A673 (cell line): ENCODE data around the gene HINFP. TPM values are rescaled to one million over a fixed set of nuclear protein-coding genes. Genes with fewer than 3 reads are reported as not detected.
"Not testable (repeated sequence)": the region's sequence is repeated elsewhere in the genome, so short reads cannot be mapped to it uniquely, and the experiment has no call there.

Source experiments
- BruUV-seq: library from RNA; stranded (reverse); fragments of 400-500 nt; replicated peaks from 2 replicates; lab custom pipeline; 2021; lab: Mats Ljungman, UMichigan
- CTCF ChIA-PET: fragments of 300-600 bp; sonication (Branson Sonifier 250); formaldehyde crosslinking; loops from one replicate; lab custom pipeline; 2022; ENCODE audit warnings: antibody characterized with exemption; lab: Charles Lee
- POLR2A ChIA-PET: fragments of 300-600 bp; sonication (Branson Sonifier 250); formaldehyde crosslinking; loops from one replicate; lab custom pipeline; 2022; ENCODE audit warnings: antibody characterized with exemption; ENCODE audit not compliant: low non-redundant PET; lab: Charles Lee
- DNase-seq: peaks from one replicate; pipeline ENCODE4 v3.0.0-alpha.2; 2015; ENCODE audit warnings: low spot score
- H3K27ac ChIP-seq: fragments of 200-600 bp; sonication (generic); 2 replicates; pipeline ENCODE4 v1.5.1; 2016; ENCODE audit warnings: mixed run types, low read depth, mild to moderate bottlenecking, mixed read lengths, antibody characterized with exemption, low read length; ENCODE audit not compliant: poor library complexity, severe bottlenecking
- H3K27me3 ChIP-seq: fragments of 200-600 bp; sonication (generic); replicated peaks from 2 replicates; pipeline ENCODE4 v1.6.1; 2017; ENCODE audit warnings: mixed run types, low read depth, mild to moderate bottlenecking, mixed read lengths, antibody characterized with exemption, low read length; ENCODE audit not compliant: insufficient read depth, poor library complexity
- H3K36me3 ChIP-seq: fragments of 200-600 bp; sonication (generic); 2 replicates; pipeline ENCODE4 v1.6.1; 2016; ENCODE audit warnings: mixed run types, mild to moderate bottlenecking, mixed read lengths, antibody characterized with exemption, low read length; ENCODE audit not compliant: insufficient read depth, poor library complexity, severe bottlenecking
- H3K4me1 ChIP-seq: fragments of 200-600 bp; sonication (generic); 2 replicates; pipeline ENCODE4 v1.6.1; 2017; ENCODE audit warnings: mixed run types, mild to moderate bottlenecking, mixed read lengths, antibody characterized with exemption, low read length; ENCODE audit not compliant: insufficient read depth, poor library complexity, severe bottlenecking
- H3K4me3 ChIP-seq: fragments of 200-600 bp; sonication (generic); 2 replicates; pipeline ENCODE4 v1.5.1; 2016; ENCODE audit warnings: low read depth, mixed run types, mild to moderate bottlenecking, mixed read lengths, low read length; ENCODE audit not compliant: poor library complexity, severe bottlenecking
- H3K9me3 ChIP-seq: fragments of 200-600 bp; sonication (generic); 2 replicates; pipeline ENCODE4 v1.6.1; 2016; ENCODE audit warnings: mixed run types, low read depth, mild to moderate bottlenecking, mixed read lengths, antibody characterized with exemption, low read length; ENCODE audit not compliant: poor library complexity, severe bottlenecking
- EZH2 ChIP-seq: fragments of 200-600 bp; sonication (generic); IDR thresholded peaks from 2 replicates; pipeline ENCODE4 v1.6.1; 2017; ENCODE audit warnings: borderline replicate concordance, low read depth, mild to moderate bottlenecking, mixed read lengths, antibody characterized with exemption, low read length; ENCODE audit not compliant: poor library complexity, severe bottlenecking
- intact Hi-C: fragments of 100-400 bp; cut with micrococcal nuclease; formaldehyde crosslinking; loops from one replicate; pipeline ENCODE4 v1.10.0; 2022; ENCODE audit not compliant: unreplicated experiment
- total RNA-seq: library from RNA; stranded (reverse); gene quantifications from 2 replicates; pipeline ENCODE4 v1.2.3, GENCODE V29; 2021
- TF ChIP-seq, protein P1 (sequence below): fragments of 300-800, 200-600 bp; sonication (generic); conservative IDR thresholded peaks from 2 replicates; pipeline ENCODE4 v1.5.1; 2017; ENCODE audit warnings: low read depth, mild to moderate bottlenecking, antibody characterized with exemption, low read length, moderate library complexity, mixed read lengths

The HINFP gene
- total RNA-seq, 1 experiment from 2014 or later: 31.7 TPM

DNA sequence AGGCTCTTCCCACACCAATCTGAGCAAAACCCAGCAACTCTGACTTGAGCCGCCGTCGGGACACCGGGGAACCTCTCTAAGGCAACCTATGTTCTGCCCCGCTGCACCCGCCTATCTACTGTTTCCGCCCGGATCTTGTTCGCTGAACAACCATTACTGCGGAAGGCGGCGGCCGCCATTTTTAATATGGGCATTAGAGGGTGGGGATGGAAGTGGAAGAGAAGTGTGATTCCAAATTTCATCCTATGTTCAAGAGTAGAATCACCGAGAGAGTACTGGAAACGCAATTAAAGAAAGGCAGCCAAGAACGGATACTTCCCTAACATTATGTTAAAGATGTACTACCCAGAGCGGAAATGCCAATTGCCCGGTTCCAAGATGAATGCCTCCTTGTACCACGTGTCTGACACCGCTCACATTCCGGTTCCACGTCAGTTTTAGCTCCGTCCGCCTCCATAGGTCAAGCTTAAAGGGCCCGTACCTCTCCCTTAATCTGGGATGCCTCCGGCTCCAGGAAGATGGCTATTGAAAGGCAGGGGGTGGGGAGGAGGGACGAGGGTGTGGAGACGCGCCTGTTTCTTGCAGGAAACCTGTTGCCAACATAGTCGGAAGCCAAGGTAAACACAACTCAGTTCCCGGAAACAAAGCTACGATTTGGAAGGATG lies 19.5 kb upstream of the HINFP start, which contains the start of gene DPAGT1:
Gene DPAGT1, minus strand, starts transcription at position 95 of the 665 bp plus-strand sequence. CDS start 198 bp downstream, outside the sequence.
- CTCF ChIA-PET: interaction anchor here (0.5 to 1.4 kb wide), 6 partner anchors 17 to 481 kb away, joined by 4 to 8 read pairs (median 6); partner anchors contain the start of gene HMBS
- Histone ChIP-seq H3K36me3 (peaks cover 27% of the 10 kb centered on the region), H3K4me3 (peak within 1 kb of the TSS; percentile 87), H3K4me1 (peaks cover 20% of the 10 kb centered on the region), H3K9me3 (no peaks in the 10 kb centered on the region), H3K27ac (peak within 1 kb of the TSS; percentile 92), H3K27me3 (no peaks in the 10 kb centered on the region)
- TF ChIP-seq, protein P1, sequence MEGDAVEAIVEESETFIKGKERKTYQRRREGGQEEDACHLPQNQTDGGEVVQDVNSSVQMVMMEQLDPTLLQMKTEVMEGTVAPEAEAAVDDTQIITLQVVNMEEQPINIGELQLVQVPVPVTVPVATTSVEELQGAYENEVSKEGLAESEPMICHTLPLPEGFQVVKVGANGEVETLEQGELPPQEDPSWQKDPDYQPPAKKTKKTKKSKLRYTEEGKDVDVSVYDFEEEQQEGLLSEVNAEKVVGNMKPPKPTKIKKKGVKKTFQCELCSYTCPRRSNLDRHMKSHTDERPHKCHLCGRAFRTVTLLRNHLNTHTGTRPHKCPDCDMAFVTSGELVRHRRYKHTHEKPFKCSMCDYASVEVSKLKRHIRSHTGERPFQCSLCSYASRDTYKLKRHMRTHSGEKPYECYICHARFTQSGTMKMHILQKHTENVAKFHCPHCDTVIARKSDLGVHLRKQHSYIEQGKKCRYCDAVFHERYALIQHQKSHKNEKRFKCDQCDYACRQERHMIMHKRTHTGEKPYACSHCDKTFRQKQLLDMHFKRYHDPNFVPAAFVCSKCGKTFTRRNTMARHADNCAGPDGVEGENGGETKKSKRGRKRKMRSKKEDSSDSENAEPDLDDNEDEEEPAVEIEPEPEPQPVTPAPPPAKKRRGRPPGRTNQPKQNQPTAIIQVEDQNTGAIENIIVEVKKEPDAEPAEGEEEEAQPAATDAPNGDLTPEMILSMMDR: no peak
- no peak for TF ChIP-seq EZH2
- POLR2A ChIA-PET: interaction anchor here (0.6 kb wide), 1 partner anchor 20 kb away, joined by 4 read pairs; the partner anchor contains the start of gene HINFP
- DNase-seq: peak; percentile 99
- intact Hi-C loops: loop anchor here (2.0 to 5.0 kb wide), 5 partner anchors 35 to 220 kb away; partner anchors contain the start of genes BCL9L, RPS25, TRAPPC4 and VPS11
- BruUV-seq: no TSS peak

- Histone ChIP-seq H3K36me3 (peaks cover 13% of the 10 kb centered on the region), H3K4me3 (peak overlapping the region; percentile 87), H3K4me1 (peaks cover 23% of the 10 kb centered on the region), H3K27ac (peak overlapping the region; percentile 92)
- H3K27me3 ChIP-seq, H3K9me3 ChIP-seq, DNase-seq, BruUV-seq: not testable (repeated sequence)
- POLR2A ChIA-PET: interaction anchor here (0.6 kb wide), 1 partner anchor 93 kb away, joined by 3 read pairs; no protein-coding TSS in a partner anchor
- CTCF ChIA-PET: interaction anchor here (0.6 kb wide), 2 partner anchors 9 to 10 kb away, joined by 3 to 4 read pairs; no protein-coding TSS in a partner anchor
- intact Hi-C loops: loop anchor here (2.0 to 5.0 kb wide), 5 partner anchors 36 to 219 kb away; partner anchors contain the start of genes BCL9L, RPS25, TRAPPC4 and VPS11
Observed at GRCh38 chr11:119103161-119103664, 18.2 kb upstream of the HINFP start.

DNA sequence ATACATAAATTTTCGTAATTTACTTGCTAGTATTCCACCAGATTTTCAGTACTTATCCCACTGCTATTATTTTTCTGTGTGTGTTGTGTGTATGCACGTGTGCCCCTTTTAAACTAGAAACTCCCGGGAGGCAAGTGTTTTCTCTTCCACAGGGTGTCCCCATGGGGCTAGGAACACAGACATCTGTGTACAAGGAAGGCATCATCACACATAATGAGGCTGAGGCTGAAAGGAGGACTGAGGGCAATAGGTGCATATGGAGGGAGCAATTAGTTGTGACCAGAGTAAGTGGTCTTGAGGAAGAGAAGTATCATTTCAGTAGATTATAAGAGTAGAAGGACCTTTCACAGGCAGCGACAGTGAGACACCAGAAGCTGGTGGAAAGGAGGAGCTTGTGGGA lies 17.6 kb upstream of the HINFP start:
- H3K4me1 ChIP-seq: peaks cover 29% of the 10 kb centered on the region
- intact Hi-C loops: loop anchor here (2.0 to 5.0 kb wide), 5 partner anchors 36 to 219 kb away; partner anchors contain the start of genes BCL9L, RPS25, TRAPPC4 and VPS11
- ChIA-PET CTCF (no interaction called here), POLR2A (no interaction called here)
- no TSS peak for BruUV-seq
- H3K36me3 ChIP-seq: peaks cover 8% of the 10 kb centered on the region
- H3K27me3 ChIP-seq: no peaks in the 10 kb centered on the region
- no peak overlapping the region for H3K4me3 ChIP-seq
- H3K9me3 ChIP-seq: no peaks in the 10 kb centered on the region
- DNase-seq: peak; percentile 41
- TF ChIP-seq, protein P1: peak; percentile 32; the same call in 1 of the 2 replicates
- no peak for TF ChIP-seq EZH2
- no peak overlapping the region for H3K27ac ChIP-seq
